ENCODE results near the gene PPP4C.

PPP4C gene

GRCh38 chr16:30083216-30084055 lies 7.6 kb downstream of the PPP4C start:
- no peak for DNase-seq

DNA sequence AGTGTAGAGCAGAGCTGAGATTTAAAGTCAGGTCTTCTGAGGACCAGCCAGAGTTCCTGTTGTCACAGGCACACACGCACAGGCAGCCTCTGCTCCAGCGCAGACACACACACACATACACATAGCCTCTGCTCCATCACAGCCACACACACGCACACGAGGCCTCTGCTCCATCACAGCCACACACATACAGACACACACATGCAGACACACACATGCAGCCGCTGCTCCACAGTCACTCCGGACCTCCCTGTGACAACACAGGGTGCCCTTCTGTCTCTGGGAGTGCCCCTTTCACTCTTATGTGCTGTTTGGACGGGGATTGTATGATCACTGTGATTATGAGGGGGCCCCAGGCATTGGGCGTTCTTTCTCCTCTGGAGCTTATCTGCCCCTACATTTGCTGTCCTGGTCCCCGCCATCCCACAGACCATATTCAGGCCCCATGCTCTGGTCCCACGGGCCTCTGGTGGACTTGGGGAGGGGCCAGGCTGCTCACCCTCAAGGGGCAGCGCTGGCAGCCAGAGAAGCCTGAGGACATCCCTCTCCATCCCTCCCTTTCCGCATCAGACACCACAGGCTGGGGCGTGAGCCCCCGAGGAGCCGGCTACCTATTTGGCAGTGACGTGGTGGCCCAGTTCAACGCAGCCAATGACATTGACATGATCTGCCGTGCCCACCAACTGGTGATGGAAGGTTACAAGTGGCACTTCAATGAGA lies 8.5 kb downstream of the PPP4C start:
- no peak for DNase-seq

GRCh38 chr16:30084816-30085159 lies 9.0 kb downstream of the PPP4C start:
- no peak for DNase-seq

GRCh38 chr16:30085247-30085646 lies 9.5 kb downstream of the PPP4C start:
- DNase-seq: no peak

DNA sequence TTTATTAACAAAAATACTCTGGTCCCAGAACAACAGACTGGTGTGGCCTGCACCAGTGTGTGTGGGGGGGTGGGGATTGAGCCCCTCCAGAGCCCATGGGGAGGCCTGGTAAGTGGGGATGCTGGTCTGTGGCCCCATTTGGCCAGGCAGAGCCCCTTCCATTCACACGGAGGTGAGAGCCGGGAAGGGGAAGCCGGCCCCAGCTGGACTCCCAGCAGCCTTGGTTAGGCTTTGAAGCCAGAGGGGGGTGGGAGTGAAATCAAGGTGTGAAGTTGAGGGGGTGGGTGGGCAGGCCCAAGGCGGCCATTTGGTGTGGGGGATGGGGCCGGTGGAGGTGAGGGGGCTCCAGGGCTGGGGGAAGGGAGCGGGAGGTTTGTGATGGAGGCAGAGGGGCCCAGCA lies 10.0 kb downstream of the PPP4C start:
- DNase-seq: no peak

GRCh38 chr16:30086291-30087140 lies 10.7 kb downstream of the PPP4C start:
- no peak for DNase-seq

DNA sequence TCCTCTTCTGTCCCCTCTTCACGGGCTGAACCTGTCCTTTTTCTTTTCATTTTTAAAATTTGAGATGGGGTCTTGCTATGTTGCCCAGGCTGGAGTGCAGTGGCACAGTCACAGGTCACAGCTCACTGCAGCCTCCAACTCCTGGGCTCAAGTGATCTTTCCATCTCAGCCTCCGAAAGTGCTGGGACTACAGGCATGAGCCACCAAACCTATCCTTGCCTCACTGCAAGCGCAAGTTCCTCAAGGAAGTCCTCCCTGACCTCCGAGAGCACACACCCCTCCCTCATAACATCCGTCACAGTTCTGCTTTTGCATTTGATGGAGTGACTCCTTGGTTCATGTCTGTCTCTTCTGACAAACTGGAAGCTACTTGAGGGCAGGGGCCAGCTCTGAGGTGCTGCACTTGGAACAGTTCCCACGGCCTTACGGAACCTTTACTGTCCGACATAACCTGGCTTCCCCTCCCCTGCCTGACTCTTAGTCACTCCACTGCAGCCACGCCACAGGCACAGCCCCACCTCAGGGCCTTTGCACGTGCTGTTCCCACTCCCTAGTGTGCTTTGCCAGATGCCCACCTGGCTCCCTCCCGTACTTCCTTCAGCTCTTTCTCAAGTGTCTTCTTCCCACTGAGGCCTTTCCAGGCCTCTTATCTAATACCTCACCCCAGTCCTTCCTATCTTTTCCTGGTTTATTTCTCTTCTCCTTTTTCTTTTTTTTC lies 11.5 kb downstream of the PPP4C start:
- DNase-seq: no peak

DNA sequence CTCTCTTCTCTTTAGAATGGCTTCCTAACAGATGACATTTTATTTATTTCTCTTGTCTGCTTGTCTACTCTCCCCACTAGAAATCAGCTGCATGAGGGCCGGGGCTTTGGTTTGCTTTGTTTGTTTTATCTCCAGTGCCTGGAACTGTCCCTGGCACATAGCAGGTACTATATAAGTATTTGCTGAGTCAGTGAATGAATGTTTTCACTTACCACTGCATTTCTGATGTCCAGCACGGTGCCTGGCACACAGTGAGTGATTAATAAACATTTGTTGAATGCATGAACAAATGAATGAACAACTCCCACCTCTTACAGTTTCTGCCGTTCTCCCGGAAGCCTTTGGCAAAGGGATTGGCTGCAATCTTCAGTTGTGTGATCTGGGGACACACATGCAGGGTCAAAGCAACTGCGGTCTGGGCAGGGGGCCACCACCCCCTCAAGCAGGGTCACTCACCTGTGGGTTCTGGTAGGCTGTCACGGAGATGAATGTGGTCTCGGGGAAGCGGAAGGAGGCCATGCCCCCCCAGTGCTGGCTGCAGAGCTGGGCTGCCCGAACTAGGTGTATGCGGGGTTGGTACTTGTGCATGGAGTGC lies 12.5 kb downstream of the PPP4C start:
- no peak for DNase-seq

- no peak for DNase-seq
Observed at GRCh38 chr16:30088832-30089624, 13.2 kb downstream of the PPP4C start.

DNA sequence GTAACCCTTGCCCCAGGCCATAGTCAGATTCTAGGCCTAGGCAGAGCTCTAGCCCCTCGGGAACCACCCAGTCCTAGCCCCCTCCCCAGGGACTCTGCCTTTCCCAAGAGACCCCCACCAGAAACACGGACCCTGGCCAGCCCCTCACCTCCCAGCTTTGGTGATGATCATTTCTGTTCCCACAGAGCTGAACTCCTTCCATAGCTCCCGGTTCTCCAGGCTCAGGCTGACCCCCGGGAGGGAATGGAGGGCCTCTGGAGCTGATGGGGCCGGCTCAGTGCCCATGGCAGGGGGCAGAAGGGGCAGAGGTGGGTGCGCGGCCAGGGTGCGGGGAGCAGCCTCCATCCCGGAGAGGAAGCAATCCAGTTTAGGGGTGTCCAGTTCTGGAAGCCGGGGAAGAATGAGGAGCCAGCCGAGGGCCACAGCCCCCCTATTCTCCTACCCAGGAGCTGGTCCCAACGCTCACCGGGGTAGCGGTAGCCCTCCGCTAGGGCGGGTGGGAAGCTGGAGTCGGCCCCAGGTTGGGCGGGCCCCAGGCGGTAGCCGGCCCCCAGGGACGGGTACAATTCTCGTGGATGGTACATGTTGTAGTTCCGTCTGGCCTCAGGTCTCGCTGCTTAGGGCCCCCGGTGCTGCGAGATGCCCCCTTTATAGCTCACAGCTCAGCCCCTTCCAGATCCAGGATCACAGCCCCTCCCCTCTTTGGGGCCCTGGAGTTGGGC lies 15.0 kb downstream of the PPP4C start:
- no peak for DNase-seq

- DNase-seq: peak; percentile 90 to 93
Observed at GRCh38 chr16:30091474-30092372, 15.9 kb downstream of the PPP4C start, which contains the start of gene TBX6. TSS of gene TBX6 (minus strand) at chr16:30091924. CDS start at chr16:30091193, 731 bp downstream.

- peak; percentile 28 to 57 for DNase-seq
Observed at GRCh38 chr16:30092373-30093010, 16.7 kb downstream of the PPP4C start.

GRCh38 chr16:30094541-30095165 lies 18.9 kb downstream of the PPP4C start:
- DNase-seq: no peak

DNA sequence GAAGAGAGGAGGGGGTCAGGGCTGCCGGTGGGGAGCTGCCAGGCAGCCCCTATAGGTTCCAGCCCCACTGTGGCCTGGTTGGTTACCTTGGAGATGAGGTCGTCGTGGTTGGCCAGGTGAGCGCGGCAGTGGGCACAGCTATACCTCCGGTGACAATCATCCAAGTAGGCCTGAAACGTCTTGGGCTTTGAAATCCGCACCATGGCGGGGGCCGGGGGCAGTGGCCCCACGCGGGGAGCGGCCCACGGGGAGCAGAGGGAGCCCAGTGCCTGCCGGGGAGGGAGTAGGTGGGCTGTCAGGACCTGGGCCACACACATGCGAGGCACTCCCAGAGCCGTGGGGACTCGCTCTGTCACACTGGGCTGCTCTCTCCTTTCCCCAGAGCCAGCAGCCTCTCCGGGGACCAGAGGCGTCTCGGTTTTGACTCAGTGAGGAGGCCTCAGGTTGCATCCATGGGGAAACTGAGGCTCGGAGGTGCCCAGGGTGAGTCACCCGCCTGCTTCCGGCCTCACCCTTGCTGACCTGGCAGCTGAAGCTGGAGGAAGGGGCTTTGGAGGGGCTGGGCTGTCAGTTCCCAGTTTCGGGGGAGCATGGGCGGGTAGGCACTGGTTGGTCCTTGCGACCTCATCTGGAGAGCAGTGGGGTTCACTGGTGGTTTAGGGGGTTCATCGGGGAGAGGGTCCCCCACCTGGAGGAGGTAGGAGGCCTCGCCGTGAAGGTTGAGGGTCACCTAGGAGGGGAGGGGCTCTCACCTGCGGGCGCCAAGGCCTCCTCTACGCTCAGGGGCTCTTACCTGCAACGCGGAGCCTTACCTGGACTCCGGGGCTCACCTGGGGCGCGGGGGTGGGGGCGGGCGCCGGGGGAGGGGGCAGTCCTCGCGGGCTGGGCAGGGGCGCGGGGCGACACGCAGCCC lies 19.6 kb downstream of the PPP4C start:
- peak in 1 of 2 experiments; percentile 13 for DNase-seq

DNA sequence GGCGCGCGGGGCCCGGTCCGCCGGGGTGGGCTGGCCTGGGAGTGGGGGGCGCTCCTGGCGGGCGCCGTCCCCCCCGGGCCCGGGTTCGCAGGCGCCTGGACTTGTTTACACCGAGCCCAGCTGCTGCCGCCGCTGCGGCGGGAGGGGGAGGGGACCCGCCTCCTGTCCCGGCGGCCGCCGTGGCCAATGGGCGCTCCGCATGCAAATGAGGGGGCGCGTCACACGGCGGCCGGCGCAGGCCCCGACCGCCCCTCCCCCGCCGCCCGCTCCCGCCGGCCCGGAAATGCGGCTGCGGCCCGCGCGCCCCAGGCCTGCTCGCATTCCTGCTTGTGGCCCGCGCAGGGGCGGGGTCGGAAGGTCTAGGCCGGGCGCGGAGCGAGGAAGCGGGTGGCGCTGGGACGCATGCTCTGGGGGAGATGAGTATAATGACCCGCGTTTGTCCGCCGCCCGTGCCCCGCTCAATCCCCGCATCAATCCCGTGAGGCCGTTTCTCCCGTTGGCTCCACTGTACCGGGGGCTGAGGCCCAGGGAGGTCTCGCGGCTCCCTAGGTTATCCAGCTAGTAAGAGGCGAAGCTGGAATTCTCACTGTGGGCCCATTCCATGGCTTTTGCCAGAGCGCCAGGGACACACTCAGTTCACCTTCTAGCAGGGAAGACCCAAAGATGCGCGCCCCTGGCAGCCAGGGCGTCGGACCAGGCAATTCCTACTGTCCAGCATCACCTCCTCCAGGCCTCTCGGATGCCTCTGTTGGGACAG lies 20.5 kb downstream of the PPP4C start, which contains the start of gene YPEL3:
Gene YPEL3, minus strand, starts transcription at position 109 of the 757 bp plus-strand sequence. CDS start 731 bp downstream, outside the sequence.
- peak; percentile 83 to 88 for DNase-seq

- no peak for DNase-seq
Observed at GRCh38 chr16:30096862-30097563, 21.2 kb downstream of the PPP4C start.
